ENCODE measurements around the gene HCFC1.

The HCFC1 gene

DNA sequence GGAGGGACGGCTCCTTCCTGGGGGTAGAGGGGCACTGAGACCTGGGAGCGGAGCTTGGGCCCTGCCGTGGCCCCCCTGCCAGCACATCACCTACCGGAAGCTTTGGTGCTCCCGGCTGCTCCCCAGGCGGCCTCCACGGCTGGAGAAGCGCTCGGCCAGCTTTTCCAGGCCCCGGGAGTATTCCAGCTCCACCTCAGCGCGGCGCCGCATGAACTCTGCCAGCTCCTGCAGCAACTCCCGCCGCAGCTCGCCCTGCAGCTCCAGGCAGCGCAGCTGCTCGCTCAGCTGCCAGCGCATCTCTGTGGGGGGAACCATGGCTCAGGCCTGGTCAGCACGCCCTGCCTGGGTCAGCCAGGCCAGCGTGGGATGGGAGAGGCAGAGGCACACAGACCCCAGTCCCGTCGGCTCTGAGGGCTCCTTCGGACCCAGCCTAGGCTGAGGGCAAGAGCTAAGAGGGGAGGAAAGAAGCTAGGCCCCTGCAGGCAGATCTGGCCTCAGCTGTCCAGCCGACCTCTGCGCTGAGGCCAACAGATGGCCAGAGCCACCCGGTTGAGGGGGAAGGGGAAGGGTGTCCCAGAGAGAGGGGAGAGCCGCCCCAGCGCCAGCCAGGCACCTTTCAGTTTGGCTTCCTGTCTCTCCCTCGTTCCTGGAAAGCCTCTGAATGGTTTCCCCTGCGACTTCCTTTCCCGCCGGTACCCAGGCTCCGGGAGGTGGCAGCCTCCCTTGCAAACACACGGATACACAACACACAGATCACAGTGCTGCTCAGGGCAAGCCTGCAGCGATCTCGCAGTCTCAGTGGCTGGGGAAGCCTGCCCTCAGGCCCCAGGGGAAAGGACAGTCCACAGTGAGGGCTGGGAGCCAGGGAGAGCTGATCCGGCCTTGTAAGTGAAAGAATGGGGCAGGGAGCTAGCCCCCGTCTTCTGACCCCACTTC, 49.8 kb downstream of the HCFC1 start:
- no peak for DNase-seq

GRCh38 chrX:153921070-153921469, 50.5 kb downstream of the HCFC1 start:
- DNase-seq, result no peak

DNA sequence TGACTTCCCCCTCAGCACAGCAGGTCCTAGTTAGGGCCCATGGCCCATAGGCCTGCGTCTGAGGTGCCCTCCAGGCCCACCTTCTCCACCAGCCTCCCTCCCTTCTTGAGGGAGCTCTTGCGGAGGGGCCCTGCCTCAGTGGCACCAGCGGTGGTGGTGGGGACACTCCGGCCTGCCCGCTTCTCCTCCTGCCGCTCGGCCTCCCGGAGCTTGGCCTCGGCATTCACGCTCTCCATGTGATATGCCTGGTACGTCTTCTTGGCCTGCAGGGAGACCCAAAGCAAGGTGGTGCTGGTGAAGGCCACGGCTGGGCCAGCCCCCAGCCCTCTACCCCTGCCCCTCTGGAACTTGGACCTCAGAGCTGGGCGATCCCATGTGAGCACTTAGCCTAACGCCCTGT, 51.1 kb downstream of the HCFC1 start:
- no peak for DNase-seq

GRCh38 chrX:153919281-153919680, 52.3 kb downstream of the HCFC1 start:
- DNase-seq, result no peak

DNA sequence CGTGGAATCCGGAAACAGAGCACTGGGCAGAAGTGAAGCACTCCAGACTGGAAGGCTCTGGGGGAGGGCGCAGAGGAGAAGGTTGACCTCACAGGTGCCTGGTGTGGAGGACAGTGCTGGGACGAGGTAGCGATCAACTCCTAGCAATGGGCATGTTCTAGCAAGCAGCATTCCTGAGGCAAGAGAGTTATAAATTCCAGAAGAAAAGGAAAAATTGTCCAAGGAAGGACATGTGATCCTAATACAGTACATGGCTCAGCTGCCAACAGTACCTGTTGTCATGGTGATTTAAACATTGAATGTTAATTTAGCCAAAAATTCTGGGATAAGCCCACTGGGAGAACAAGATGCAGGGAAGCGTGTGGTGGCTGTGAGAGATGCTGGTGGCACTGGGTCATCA, 53.7 kb downstream of the HCFC1 start:
- no peak for DNase-seq

DNA sequence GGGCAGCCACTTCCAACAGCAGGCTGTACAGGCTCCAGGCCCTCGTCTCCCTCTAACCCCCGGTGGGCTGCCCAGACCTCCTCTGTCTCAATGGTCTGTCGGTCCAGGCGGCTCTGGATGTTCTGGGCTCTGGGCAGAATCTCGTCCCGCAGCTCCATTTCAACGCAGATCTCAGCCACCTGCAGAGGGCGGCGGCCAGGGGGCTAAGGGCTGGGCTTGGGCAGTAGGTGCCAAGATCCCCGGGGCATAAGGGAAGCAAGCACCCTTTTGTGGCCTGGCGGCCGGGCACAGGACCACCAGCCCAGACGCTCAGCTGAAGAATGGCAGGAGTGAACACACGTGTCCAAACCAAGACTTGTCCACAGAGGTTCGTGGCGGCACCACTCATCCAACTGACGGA, 57.9 kb downstream of the HCFC1 start:
- DNase-seq, result no peak

DNA sequence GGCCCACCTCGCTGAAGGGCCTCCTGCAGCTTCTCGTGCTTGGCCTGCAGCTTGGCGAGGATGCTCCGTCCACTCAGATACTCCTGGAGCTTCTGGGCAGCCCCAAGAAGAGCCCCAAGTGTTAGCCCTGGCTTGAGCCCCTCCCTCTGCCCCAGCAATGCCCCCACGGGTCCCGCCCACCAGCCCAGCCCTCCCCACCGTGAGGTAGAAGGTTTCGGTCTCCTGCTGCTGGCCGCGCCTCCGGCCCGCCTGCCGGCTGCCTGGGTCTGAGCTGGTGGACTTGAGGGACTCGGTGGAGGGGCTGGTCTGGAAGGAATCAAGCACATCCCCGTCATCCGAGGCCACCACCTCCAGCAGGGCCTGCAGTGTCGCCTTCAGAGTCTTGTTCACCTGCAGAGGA, 58.4 kb downstream of the HCFC1 start:
- no peak for DNase-seq

DNA sequence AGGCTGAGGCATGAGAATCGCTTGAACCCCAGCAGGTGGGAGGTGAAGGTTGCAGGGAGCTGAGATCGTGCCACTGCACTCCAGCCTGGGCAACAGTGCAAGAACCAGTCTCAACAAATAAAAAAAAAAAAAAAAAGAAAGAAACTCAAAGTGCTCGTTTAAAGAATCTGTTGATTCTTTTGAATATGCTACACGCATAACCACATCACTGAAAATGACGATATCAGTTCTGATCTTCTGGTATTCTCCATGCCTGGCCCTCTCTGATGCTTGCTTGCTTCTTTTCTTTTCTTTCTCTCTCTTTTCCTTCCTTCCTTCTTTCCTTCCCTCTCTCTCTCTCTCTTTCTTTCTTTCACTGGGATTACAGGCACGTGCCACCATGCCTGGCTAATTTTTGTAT, 59.8 kb downstream of the HCFC1 start:
- no peak for DNase-seq

DNA sequence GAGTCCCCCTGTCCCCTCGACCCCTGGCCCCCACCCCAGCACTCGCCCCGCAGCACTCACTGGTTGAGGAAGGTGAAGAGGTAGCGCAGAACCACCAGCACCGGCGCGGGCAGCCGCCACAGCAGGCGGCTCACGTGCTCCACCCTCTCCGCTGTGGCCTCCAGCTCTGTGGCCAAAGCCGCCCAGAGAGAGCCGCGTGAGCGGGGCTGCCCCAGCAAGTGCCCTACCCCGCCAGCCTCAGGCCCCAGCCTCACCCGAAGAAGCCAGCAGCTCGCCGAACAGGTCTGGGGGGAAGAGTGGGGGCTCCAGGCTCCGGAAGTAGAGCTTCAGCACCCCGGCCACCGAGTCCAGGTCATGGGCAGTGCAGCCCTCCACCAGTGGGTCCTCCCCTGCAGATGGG, 61.2 kb downstream of the HCFC1 start:
- no peak for DNase-seq

DNA sequence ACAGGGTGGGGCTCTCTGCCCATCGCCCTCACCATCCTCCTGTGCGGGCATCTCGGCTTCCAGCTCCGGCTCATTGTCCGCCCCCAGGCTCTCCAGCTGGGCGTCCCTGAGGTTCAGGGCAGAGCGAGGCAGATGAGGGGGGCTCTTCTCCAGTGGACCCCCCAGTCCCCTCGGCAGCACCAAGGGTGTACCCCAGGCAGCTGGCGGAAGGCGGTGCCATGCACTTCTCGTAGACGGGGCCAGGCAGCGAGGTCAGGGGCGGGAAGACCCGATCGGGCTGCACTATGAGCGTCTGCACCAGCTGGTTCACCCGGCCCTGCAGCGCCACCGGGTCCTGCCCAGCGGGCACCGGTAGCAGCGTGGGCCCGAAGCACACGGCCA, 61.6 kb downstream of the HCFC1 start:
- no peak for DNase-seq

- no peak for DNase-seq
Measured at GRCh38 chrX:153909024-153909979, 62.3 kb downstream of the HCFC1 start.

- no peak for DNase-seq
Measured at GRCh38 chrX:153908219-153908860, 63.3 kb downstream of the HCFC1 start.

GRCh38 chrX:153907456-153907855, 64.2 kb downstream of the HCFC1 start:
- no peak for DNase-seq

DNA sequence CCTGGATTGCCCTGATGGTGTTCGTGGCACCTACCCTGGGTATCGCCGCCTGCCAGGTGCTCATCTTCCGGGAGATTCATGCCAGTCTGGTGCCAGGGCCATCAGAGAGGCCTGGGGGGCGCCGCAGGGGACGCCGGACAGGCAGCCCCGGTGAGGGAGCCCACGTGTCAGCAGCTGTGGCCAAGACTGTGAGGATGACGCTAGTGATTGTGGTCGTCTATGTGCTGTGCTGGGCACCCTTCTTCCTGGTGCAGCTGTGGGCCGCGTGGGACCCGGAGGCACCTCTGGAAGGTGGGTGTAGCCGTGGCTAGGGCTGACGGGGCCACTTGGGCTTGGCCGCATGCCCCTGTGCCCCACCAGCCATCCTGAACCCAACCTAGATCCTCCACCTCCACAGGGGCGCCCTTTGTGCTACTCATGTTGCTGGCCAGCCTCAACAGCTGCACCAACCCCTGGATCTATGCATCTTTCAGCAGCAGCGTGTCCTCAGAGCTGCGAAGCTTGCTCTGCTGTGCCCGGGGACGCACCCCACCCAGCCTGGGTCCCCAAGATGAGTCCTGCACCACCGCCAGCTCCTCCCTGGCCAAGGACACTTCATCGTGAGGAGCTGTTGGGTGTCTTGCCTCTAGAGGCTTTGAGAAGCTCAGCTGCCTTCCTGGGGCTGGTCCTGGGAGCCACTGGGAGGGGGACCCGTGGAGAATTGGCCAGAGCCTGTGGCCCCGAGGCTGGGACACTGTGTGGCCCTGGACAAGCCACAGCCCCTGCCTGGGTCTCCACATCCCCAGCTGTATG, 65.3 kb downstream of the HCFC1 start:
- DNase-seq, result no peak

GRCh38 chrX:153905481-153906095, 66.0 kb downstream of the HCFC1 start:
- DNase-seq, result no peak

GRCh38 chrX:153903991-153904957, 67.3 kb downstream of the HCFC1 start, which contains the start of gene AVPR2:
Gene AVPR2, plus strand, starts transcription at chrX:153904673. Its CDS starts 473 bp downstream, at chrX:153905146.
- DNase-seq, result no peak

GRCh38 chrX:153903238-153903980, 68.2 kb downstream of the HCFC1 start:
- no peak for DNase-seq

- no peak for DNase-seq
Measured at GRCh38 chrX:153902385-153902784, 69.2 kb downstream of the HCFC1 start.

- no peak for DNase-seq
Measured at GRCh38 chrX:153901753-153902140, 69.9 kb downstream of the HCFC1 start.

Measured in NCI-H526 treated with DMSO at 0.1 percent for 48 hours (cell line).